Epithelial cell of prostate (primary cell): ENCODE data around the gene VANGL2.
"Not testable (repeated sequence)": the region's sequence is repeated elsewhere in the genome, so short reads cannot be mapped to it uniquely, and the experiment has no call there.

Experiments
- DNase-seq: peaks from one replicate; pipeline ENCODE4 v3.0.0-alpha.2; 2011; ENCODE audit warnings: low read depth, low spot score
- H3K27ac ChIP-seq: fragments of 450-650 bp; 2 replicates; pipeline ENCODE4 v1.5.1; 2017; ENCODE audit warnings: mild to moderate bottlenecking

Gene VANGL2

GRCh38 chr1:160369087-160369486 is 31.3 kb upstream of the VANGL2 start:
- H3K27ac ChIP-seq, result no peak overlapping the region
- no peak for DNase-seq

- no peak overlapping the region for H3K27ac ChIP-seq
- no peak for DNase-seq
These were observed 29.6 kb upstream of the VANGL2 start for GRCh38 chr1:160370561-160371345.

GRCh38 chr1:160371346-160371631 is 29.1 kb upstream of the VANGL2 start:
- H3K27ac ChIP-seq, result no peak overlapping the region
- no peak for DNase-seq

GRCh38 chr1:160371756-160372155 is 28.6 kb upstream of the VANGL2 start:
- no peak overlapping the region for H3K27ac ChIP-seq
- DNase-seq, result no peak

GRCh38 chr1:160373696-160374095 is 26.7 kb upstream of the VANGL2 start:
- DNase-seq, result no peak
- H3K27ac ChIP-seq, result no peak overlapping the region

GRCh38 chr1:160374306-160375110 is 25.9 kb upstream of the VANGL2 start:
- H3K27ac ChIP-seq, result no peak overlapping the region
- no peak for DNase-seq

GRCh38 chr1:160375788-160376524 is 24.4 kb upstream of the VANGL2 start:
- H3K27ac ChIP-seq, result no peak overlapping the region
- DNase-seq, result no peak

- DNase-seq, result no peak
- no peak overlapping the region for H3K27ac ChIP-seq
These were observed 23.7 kb upstream of the VANGL2 start for GRCh38 chr1:160376525-160377131.

GRCh38 chr1:160377585-160378206 is 22.7 kb upstream of the VANGL2 start:
- no peak for DNase-seq
- no peak overlapping the region for H3K27ac ChIP-seq

GRCh38 chr1:160384812-160385211 is 15.6 kb upstream of the VANGL2 start:
- DNase-seq, H3K27ac ChIP-seq: not testable (repeated sequence)

GRCh38 chr1:160388406-160388805 is 12.0 kb upstream of the VANGL2 start:
- not testable (repeated sequence) for DNase-seq, H3K27ac ChIP-seq

- DNase-seq, result no peak
- no peak overlapping the region for H3K27ac ChIP-seq
These were observed 5.7 kb upstream of the VANGL2 start for GRCh38 chr1:160394673-160395072.

GRCh38 chr1:160397651-160398050 is 2.7 kb upstream of the VANGL2 start:
- no peak overlapping the region for H3K27ac ChIP-seq
- no peak for DNase-seq

GRCh38 chr1:160398823-160399222 is 1.5 kb upstream of the VANGL2 start:
- no peak overlapping the region for H3K27ac ChIP-seq
- DNase-seq, result no peak

GRCh38 chr1:160399544-160400222 is 681 bp upstream of the VANGL2 start:
- no peak overlapping the region for H3K27ac ChIP-seq
- no peak for DNase-seq

GRCh38 chr1:160400646-160401486 is 502 bp downstream of the VANGL2 start:
- DNase-seq, result no peak
- no peak overlapping the region for H3K27ac ChIP-seq

- no peak for DNase-seq
- no peak overlapping the region for H3K27ac ChIP-seq
These were observed 1.1 kb downstream of the VANGL2 start for GRCh38 chr1:160401487-160401805.

- H3K27ac ChIP-seq, result no peak overlapping the region
- no peak for DNase-seq
These were observed 1.8 kb downstream of the VANGL2 start for GRCh38 chr1:160402001-160402795.
